Measurements from ENCODE around the gene FAM124B. TPM values are rescaled to one million over a fixed set of nuclear protein-coding genes. Genes with fewer than 3 reads are reported as not detected.
"Not testable (repeated sequence)": the region's sequence is repeated elsewhere in the genome, so short reads cannot be mapped to it uniquely, and the experiment has no call there.

Gene FAM124B
- total and polyA plus RNA-seq, 5 donors from 2014 or later: 1.6 to 5.2 (median 3.2) TPM

- no peaks in the 10 kb centered on the region for H3K27me3 ChIP-seq (ENCODE audit: control insufficient read depth, insufficient read depth, low read length)
- Mint-ChIP-seq H3K4me3 (no peak overlapping the region), H3K4me1 (peaks cover 0 to 17% (median 3%) of the 10 kb centered on the region in 4 donors), H3K27me3 (peaks cover 5% of the 10 kb centered on the region), H3K27ac (no peak overlapping the region), H3K9me3 (peaks cover 0 to 1% (median 0%) of the 10 kb centered on the region in 7 donors), H3K36me3 (peaks cover 7% of the 10 kb centered on the region)
- no peaks in the 10 kb centered on the region for H3K36me3 ChIP-seq (ENCODE audit: control insufficient read depth, insufficient read depth, low read length)
- ATAC-seq (ENCODE audit: low read depth in 2 of 2) (no peak), DNase-seq (no peak)
- H3K9me3 ChIP-seq (ENCODE audit: control insufficient read depth in 2 of 2, low read length in 2 of 2): no peaks in the 10 kb centered on the region
- H3K27ac ChIP-seq (ENCODE audit: insufficient read depth, low read length, poor library complexity, severe bottlenecking): no peak overlapping the region
- no peaks in the 10 kb centered on the region for H3K4me1 ChIP-seq (ENCODE audit: control insufficient read depth, insufficient read depth, low read length, poor library complexity, severe bottlenecking)
- no peak overlapping the region for H3K4me3 ChIP-seq (ENCODE audit: low read depth, low read length)
Observed at GRCh38 chr2:224392545-224392944, 9.4 kb downstream of the FAM124B start.

GRCh38 chr2:224389317-224389716, 12.6 kb downstream of the FAM124B start:
- no peaks in the 10 kb centered on the region for H3K9me3 ChIP-seq (ENCODE audit: control insufficient read depth in 2 of 2, low read length in 2 of 2)
- peaks cover 5% of the 10 kb centered on the region for H3K27me3 Mint-ChIP-seq
- no peak for DNase-seq
- H3K27ac ChIP-seq (ENCODE audit: insufficient read depth, low read length, poor library complexity, severe bottlenecking): no peak overlapping the region
- no peaks in the 10 kb centered on the region for H3K4me1 ChIP-seq (ENCODE audit: control insufficient read depth, insufficient read depth, low read length, poor library complexity, severe bottlenecking)
- peaks cover 0 to 4% (median 1%) of the 10 kb centered on the region in 4 donors for H3K4me1 Mint-ChIP-seq
- H3K4me3 ChIP-seq (ENCODE audit: low read depth, low read length): no peak overlapping the region
- no peak overlapping the region for H3K27ac Mint-ChIP-seq
- H3K4me3 Mint-ChIP-seq: no peak overlapping the region
- ATAC-seq (ENCODE audit: low read depth in 2 of 2): no peak
- no peaks in the 10 kb centered on the region for H3K36me3 Mint-ChIP-seq
- H3K27me3 ChIP-seq (ENCODE audit: control insufficient read depth, insufficient read depth, low read length): no peaks in the 10 kb centered on the region
- no peaks in the 10 kb centered on the region for H3K36me3 ChIP-seq (ENCODE audit: control insufficient read depth, insufficient read depth, low read length)
- peaks cover 0 to 1% (median 0%) of the 10 kb centered on the region in 7 donors for H3K9me3 Mint-ChIP-seq

GRCh38 chr2:224386876-224387275, 15.0 kb downstream of the FAM124B start:
- H3K36me3 Mint-ChIP-seq: no peaks in the 10 kb centered on the region
- no peak overlapping the region for H3K27ac Mint-ChIP-seq
- no peak overlapping the region for H3K4me3 ChIP-seq (ENCODE audit: low read depth, low read length)
- peaks cover 0 to 2% (median 0%) of the 10 kb centered on the region in 7 donors for H3K9me3 Mint-ChIP-seq
- H3K4me1 Mint-ChIP-seq: peaks cover 0 to 4% (median 0%) of the 10 kb centered on the region in 4 donors
- ATAC-seq (ENCODE audit: low read depth in 2 of 2) (no peak), DNase-seq (no peak)
- H3K27me3 Mint-ChIP-seq: peaks cover 5% of the 10 kb centered on the region
- no peaks in the 10 kb centered on the region for H3K36me3 ChIP-seq (ENCODE audit: control insufficient read depth, insufficient read depth, low read length)
- H3K4me1 ChIP-seq (ENCODE audit: control insufficient read depth, insufficient read depth, low read length, poor library complexity, severe bottlenecking): no peaks in the 10 kb centered on the region
- no peak overlapping the region for H3K27ac ChIP-seq (ENCODE audit: insufficient read depth, low read length, poor library complexity, severe bottlenecking)
- H3K9me3 ChIP-seq (ENCODE audit: control insufficient read depth in 2 of 2, low read length in 2 of 2): no peaks in the 10 kb centered on the region
- no peak overlapping the region for H3K4me3 Mint-ChIP-seq
- H3K27me3 ChIP-seq (ENCODE audit: control insufficient read depth, insufficient read depth, low read length): no peaks in the 10 kb centered on the region

- no peak for ATAC-seq (ENCODE audit: low read depth in 2 of 2)
- Mint-ChIP-seq H3K27me3 (peaks cover under 1% of the 10 kb centered on the region), H3K4me3 (no peak overlapping the region), H3K36me3 (no peaks in the 10 kb centered on the region), H3K9me3 (peaks cover 0 to 2% (median 0%) of the 10 kb centered on the region in 7 donors), H3K4me1 (peaks cover 0 to 2% (median 0%) of the 10 kb centered on the region in 4 donors), H3K27ac (no peak overlapping the region)
- Histone ChIP-seq H3K27ac (ENCODE audit: insufficient read depth, low read length, poor library complexity, severe bottlenecking) (no peak overlapping the region), H3K4me3 (ENCODE audit: low read depth, low read length) (no peak overlapping the region), H3K27me3 (ENCODE audit: control insufficient read depth, insufficient read depth, low read length) (no peaks in the 10 kb centered on the region), H3K9me3 (ENCODE audit: control insufficient read depth in 2 of 2, low read length in 2 of 2) (no peaks in the 10 kb centered on the region), H3K36me3 (ENCODE audit: control insufficient read depth, insufficient read depth, low read length) (no peaks in the 10 kb centered on the region), H3K4me1 (ENCODE audit: control insufficient read depth, insufficient read depth, low read length, poor library complexity, severe bottlenecking) (no peaks in the 10 kb centered on the region)
- no peak for DNase-seq
Observed at GRCh38 chr2:224382973-224383555, 18.8 kb downstream of the FAM124B start.

DNA sequence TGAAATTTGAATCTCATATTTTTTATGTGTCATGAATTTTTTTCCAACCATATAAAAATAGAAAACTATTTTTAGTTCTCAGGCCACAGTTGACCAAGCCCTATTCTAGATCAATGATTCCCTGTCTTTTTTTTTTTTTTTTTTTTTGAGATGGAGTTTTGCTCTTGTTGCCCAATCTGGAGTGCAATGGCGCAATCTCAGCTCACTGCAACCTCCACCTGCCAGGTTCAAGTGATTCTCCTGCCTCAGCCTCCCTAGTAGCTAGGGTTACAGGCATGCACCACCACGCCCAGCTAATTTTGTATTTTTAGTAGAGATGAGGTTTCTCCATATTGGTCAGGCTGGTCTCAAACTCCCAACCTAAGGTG, 19.6 kb downstream of the FAM124B start:
- not testable (repeated sequence) for H3K9me3 ChIP-seq (ENCODE audit: control insufficient read depth in 2 of 2, low read length in 2 of 2); H3K4me1 ChIP-seq (ENCODE audit: control insufficient read depth, insufficient read depth, low read length, poor library complexity, severe bottlenecking); H3K36me3 ChIP-seq (ENCODE audit: control insufficient read depth, insufficient read depth, low read length); H3K27ac Mint-ChIP-seq; H3K27ac ChIP-seq (ENCODE audit: insufficient read depth, low read length, poor library complexity, severe bottlenecking); DNase-seq; H3K4me3 ChIP-seq (ENCODE audit: low read depth, low read length); H3K36me3 Mint-ChIP-seq; ATAC-seq (ENCODE audit: low read depth in 2 of 2); H3K27me3 ChIP-seq (ENCODE audit: control insufficient read depth, insufficient read depth, low read length); H3K9me3 Mint-ChIP-seq; H3K4me3 Mint-ChIP-seq; H3K4me1 Mint-ChIP-seq; H3K27me3 Mint-ChIP-seq

GRCh38 chr2:224381521-224382279, 20.2 kb downstream of the FAM124B start:
- Mint-ChIP-seq H3K9me3 (peaks cover 0 to 2% (median 0%) of the 10 kb centered on the region in 7 donors), H3K27me3 (no peaks in the 10 kb centered on the region), H3K27ac (no peak overlapping the region), H3K4me1 (peaks cover 0 to 2% (median 0%) of the 10 kb centered on the region in 4 donors), H3K4me3 (no peak overlapping the region), H3K36me3 (no peaks in the 10 kb centered on the region)
- no peaks in the 10 kb centered on the region for H3K27me3 ChIP-seq (ENCODE audit: control insufficient read depth, insufficient read depth, low read length)
- no peaks in the 10 kb centered on the region for H3K4me1 ChIP-seq (ENCODE audit: control insufficient read depth, insufficient read depth, low read length, poor library complexity, severe bottlenecking)
- H3K4me3 ChIP-seq (ENCODE audit: low read depth, low read length): no peak overlapping the region
- no peak for DNase-seq
- no peaks in the 10 kb centered on the region for H3K9me3 ChIP-seq (ENCODE audit: control insufficient read depth in 2 of 2, low read length in 2 of 2)
- no peak overlapping the region for H3K27ac ChIP-seq (ENCODE audit: insufficient read depth, low read length, poor library complexity, severe bottlenecking)
- ATAC-seq (ENCODE audit: low read depth in 2 of 2): no peak
- H3K36me3 ChIP-seq (ENCODE audit: control insufficient read depth, insufficient read depth, low read length): no peaks in the 10 kb centered on the region

GRCh38 chr2:224379986-224380385, 21.9 kb downstream of the FAM124B start:
- H3K36me3 Mint-ChIP-seq: no peaks in the 10 kb centered on the region
- no peak overlapping the region for H3K27ac Mint-ChIP-seq
- DNase-seq: no peak
- no peak overlapping the region for H3K4me3 Mint-ChIP-seq
- peaks cover 0 to 2% (median 0%) of the 10 kb centered on the region in 7 donors for H3K9me3 Mint-ChIP-seq
- Histone ChIP-seq H3K36me3 (ENCODE audit: control insufficient read depth, insufficient read depth, low read length) (no peaks in the 10 kb centered on the region), H3K4me1 (ENCODE audit: control insufficient read depth, insufficient read depth, low read length, poor library complexity, severe bottlenecking) (no peaks in the 10 kb centered on the region), H3K27me3 (ENCODE audit: control insufficient read depth, insufficient read depth, low read length) (no peaks in the 10 kb centered on the region), H3K27ac (ENCODE audit: insufficient read depth, low read length, poor library complexity, severe bottlenecking) (no peak overlapping the region), H3K4me3 (ENCODE audit: low read depth, low read length) (no peak overlapping the region), H3K9me3 (ENCODE audit: control insufficient read depth in 2 of 2, low read length in 2 of 2) (no peaks in the 10 kb centered on the region)
- ATAC-seq (ENCODE audit: low read depth in 2 of 2): no peak
- peaks cover 0 to 2% (median 0%) of the 10 kb centered on the region in 4 donors for H3K4me1 Mint-ChIP-seq
- H3K27me3 Mint-ChIP-seq: no peaks in the 10 kb centered on the region

GRCh38 chr2:224379172-224379571, 22.7 kb downstream of the FAM124B start:
- no peaks in the 10 kb centered on the region for H3K4me1 ChIP-seq (ENCODE audit: control insufficient read depth, insufficient read depth, low read length, poor library complexity, severe bottlenecking)
- H3K27ac ChIP-seq (ENCODE audit: insufficient read depth, low read length, poor library complexity, severe bottlenecking): no peak overlapping the region
- Mint-ChIP-seq H3K36me3 (no peaks in the 10 kb centered on the region), H3K27ac (no peak overlapping the region), H3K27me3 (no peaks in the 10 kb centered on the region), H3K4me3 (no peak overlapping the region), H3K4me1 (peaks cover 0 to 2% (median 0%) of the 10 kb centered on the region in 4 donors), H3K9me3 (peaks cover 0 to 2% (median 0%) of the 10 kb centered on the region in 7 donors)
- no peak overlapping the region for H3K4me3 ChIP-seq (ENCODE audit: low read depth, low read length)
- DNase-seq (no peak), ATAC-seq (ENCODE audit: low read depth in 2 of 2) (no peak)
- no peaks in the 10 kb centered on the region for H3K9me3 ChIP-seq (ENCODE audit: control insufficient read depth in 2 of 2, low read length in 2 of 2)
- H3K27me3 ChIP-seq (ENCODE audit: control insufficient read depth, insufficient read depth, low read length): no peaks in the 10 kb centered on the region
- no peaks in the 10 kb centered on the region for H3K36me3 ChIP-seq (ENCODE audit: control insufficient read depth, insufficient read depth, low read length)

All from CD4-positive, CD25-positive, alpha-beta regulatory T cell (primary cell).